Urinary bladder (tissue), 4 donors: ENCODE data around the gene VPS52. TPM values are rescaled to one million over a fixed set of nuclear protein-coding genes. Genes with fewer than 3 reads are reported as not detected.
A peak's percentile ranks its signal among the peaks of the same experiment; 100 is the strongest.

Source experiments
- DNase-seq: peaks from one replicate; pipeline ENCODE4 v3.0.0-alpha.2; 2015; ENCODE audit errors: extremely low spot score
- H3K27ac ChIP-seq: one replicate; pipeline ENCODE4 v1.5.1; 2013; ENCODE audit warnings: low read depth, mild to moderate bottlenecking, moderate library complexity
- H3K36me3 ChIP-seq: one replicate; pipeline ENCODE4 v1.6.1; 2013; ENCODE audit warnings: mild to moderate bottlenecking, moderate library complexity; ENCODE audit not compliant: insufficient read depth
- H3K4me1 ChIP-seq: one replicate; pipeline ENCODE4 v1.6.1; 2013; ENCODE audit warnings: mild to moderate bottlenecking, moderate library complexity; ENCODE audit not compliant: insufficient read depth
- H3K4me3 ChIP-seq: one replicate; pipeline ENCODE4 v1.5.1; 2013; ENCODE audit warnings: low read depth, low read length
- WGBS: extraction: QIAGEN DNeasy Blood & Tissue Kit; methylation state at CpG from one replicate; pipeline ENCODE4 v1.1.7; 2013; 5-methylcytosine and 5-hydroxymethylcytosine counted together
- polyA plus RNA-seq: library from polyadenylated mRNA; stranded (reverse); fragments of 200-250 nt; gene quantifications from one replicate; pipeline ENCODE4 v1.2.3, GENCODE V29; 2013
- total RNA-seq: library from RNA; depleted of rRNA; stranded (reverse); fragments of >200 nt; gene quantifications from one replicate; pipeline ENCODE4 v1.2.3, GENCODE V29; 2014
- donor health status: healthy with polysubstance abuse.
- donor health status: healthy.

The VPS52 gene
- total and polyA plus RNA-seq, 2 donors: 32.4 to 45.3 TPM

DNA sequence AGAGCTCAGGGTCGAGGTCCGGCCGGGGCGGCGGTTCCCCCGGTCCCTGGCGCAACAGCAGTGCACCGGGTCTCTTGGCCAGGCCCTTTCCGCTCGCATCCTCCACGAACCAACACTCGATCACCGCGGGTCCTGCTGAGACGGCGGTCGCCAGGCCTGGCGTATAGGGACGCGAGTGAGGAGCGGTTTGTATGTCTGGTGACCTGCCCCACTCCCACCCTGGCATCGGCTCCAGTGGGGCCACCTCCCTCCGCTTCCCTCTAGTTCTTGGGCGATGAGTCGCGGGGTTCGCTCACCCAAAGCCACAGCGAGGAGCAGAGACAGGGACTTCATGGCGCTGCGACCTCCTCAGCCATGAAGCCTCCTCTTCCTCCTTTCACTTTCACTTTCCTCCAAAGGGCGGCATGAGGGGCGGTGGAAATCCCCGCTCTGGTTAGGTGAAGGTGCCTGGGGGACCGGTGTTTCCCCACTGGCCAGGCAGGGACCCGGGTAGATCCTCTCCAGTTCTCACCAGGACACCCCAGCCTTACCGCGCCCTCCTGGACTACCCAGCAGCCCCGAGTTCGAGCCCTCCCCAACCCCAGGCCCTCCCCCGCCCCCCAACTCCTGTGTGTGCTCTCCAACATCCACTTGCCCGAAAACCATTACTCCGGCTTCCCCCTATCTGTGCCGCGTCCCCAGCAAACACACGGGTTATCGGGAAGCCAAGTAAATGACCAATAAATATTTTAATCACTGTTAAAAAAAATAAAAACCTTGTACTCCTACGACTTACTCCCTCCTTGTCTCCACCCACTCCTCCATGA lies 42.2 kb upstream of the VPS52 start, which contains the start of gene TAPBP:
TAPBP (minus strand) TSS at position 370 of the 806 bp plus-strand sequence; CDS start at position 333, 37 bp downstream.
- DNase-seq: no peak
- no peaks in the 10 kb centered on the region for H3K36me3 ChIP-seq
- H3K4me1 ChIP-seq: no peaks in the 10 kb centered on the region
- H3K4me3 ChIP-seq: peak within 1 kb of the TSS; percentile 56
- WGBS: under 1% methylated on average over 47 of the region's 47 CpGs
- H3K27ac ChIP-seq: peak within 1 kb of the TSS; percentile 98

GRCh38 chr6:33313105-33313708 lies 41.5 kb upstream of the VPS52 start:
- whole genome bisulfite sequencing: under 1% methylated on average over 33 of the region's 33 CpGs

GRCh38 chr6:33312361-33313104 lies 40.9 kb upstream of the VPS52 start:
- H3K4me3 ChIP-seq: peak overlapping the region; percentile 56
- DNase-seq: no peak
- peak overlapping the region; percentile 98 for H3K27ac ChIP-seq
- H3K36me3 ChIP-seq: no peaks in the 10 kb centered on the region
- H3K4me1 ChIP-seq: no peaks in the 10 kb centered on the region
- WGBS: 9% methylated on average over 29 of the region's 29 CpGs

More at GRCh38 chr6:33313105-33313708, 41.5 kb upstream of the VPS52 start:
- Histone ChIP-seq H3K27ac (peak overlapping the region; percentile 98), H3K36me3 (no peaks in the 10 kb centered on the region), H3K4me1 (no peaks in the 10 kb centered on the region), H3K4me3 (peak overlapping the region; percentile 56)
- DNase-seq: no peak

DNA sequence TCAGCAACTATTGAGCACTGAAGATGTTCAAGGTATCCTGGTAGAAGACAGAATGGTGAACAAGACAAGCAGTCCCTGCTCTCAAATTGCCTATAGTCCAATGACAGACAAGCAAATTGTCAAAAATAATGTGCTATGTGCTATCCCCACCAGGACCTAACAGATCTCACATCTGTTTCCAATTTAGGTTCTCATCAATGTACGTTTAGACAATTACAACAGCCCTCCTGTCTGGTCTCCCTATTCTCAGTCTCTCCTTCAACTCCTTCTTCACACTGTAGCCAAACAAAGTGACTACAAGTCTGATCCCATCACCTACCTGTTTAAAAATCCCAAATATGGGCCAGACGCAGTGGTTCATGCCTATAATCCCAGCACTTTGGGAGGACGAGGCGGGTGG lies 34.7 kb upstream of the VPS52 start:
- Histone ChIP-seq H3K4me3 (no peak overlapping the region), H3K27ac (no peak overlapping the region), H3K4me1 (no peaks in the 10 kb centered on the region), H3K36me3 (peaks cover 3% of the 10 kb centered on the region)
- 79% methylated on average over 4 of the region's 4 CpGs for WGBS
- DNase-seq: no peak

GRCh38 chr6:33305052-33305451 lies 33.4 kb upstream of the VPS52 start:
- WGBS: 82% methylated on average over 8 of the region's 8 CpGs
- Histone ChIP-seq H3K36me3 (peaks cover 3% of the 10 kb centered on the region), H3K27ac (no peak overlapping the region), H3K4me3 (no peak overlapping the region), H3K4me1 (no peaks in the 10 kb centered on the region)
- no peak for DNase-seq

DNA sequence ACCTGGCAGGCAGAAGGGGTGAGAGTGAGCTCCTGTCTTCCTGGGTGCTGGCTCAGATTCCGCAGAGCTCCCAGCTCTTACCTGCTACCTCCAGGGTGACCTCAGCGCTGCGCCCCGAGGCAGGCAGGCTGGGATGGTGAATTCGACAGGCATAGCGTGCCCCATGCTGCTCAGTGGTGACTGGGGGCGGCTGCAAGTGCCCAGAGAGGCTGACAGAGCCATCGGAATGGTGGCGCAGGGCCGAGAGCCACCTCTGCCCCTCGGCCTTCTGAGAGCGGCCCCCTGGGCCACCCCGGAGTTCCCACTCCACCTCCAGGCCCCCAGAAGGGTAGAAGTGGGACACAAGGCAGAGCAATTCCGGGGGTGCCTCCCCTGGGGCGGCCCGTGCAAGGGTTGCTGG lies 32.5 kb upstream of the VPS52 start:
- DNase-seq: no peak
- peaks cover 3% of the 10 kb centered on the region for H3K36me3 ChIP-seq
- H3K4me1 ChIP-seq: no peaks in the 10 kb centered on the region
- H3K4me3 ChIP-seq: no peak overlapping the region
- no peak overlapping the region for H3K27ac ChIP-seq
- WGBS: 86% methylated on average over 16 of the region's 16 CpGs

DNA sequence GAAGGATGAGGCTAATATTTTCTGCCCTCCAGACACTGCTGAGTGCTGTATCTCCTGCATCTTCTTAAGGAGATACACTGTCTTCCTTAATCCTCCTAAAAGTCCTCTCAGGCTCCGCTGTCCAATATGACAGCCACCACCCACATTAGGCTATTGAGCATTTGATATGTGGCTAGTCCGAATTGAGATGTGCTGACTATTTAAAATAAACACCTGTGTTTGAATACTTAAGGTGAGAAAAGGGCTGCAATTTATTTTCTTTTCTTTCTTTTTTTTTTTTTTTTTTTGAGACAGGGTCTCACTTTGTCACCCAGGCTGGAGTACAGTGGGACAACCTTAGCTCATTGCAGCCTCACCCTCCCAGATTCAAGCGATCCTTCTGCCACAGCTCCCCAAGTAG lies 30.2 kb upstream of the VPS52 start:
- H3K4me3 ChIP-seq: no peak overlapping the region
- WGBS: 91% methylated on average over 3 of the region's 3 CpGs
- H3K36me3 ChIP-seq: peaks cover 3% of the 10 kb centered on the region
- no peak overlapping the region for H3K27ac ChIP-seq
- DNase-seq: no peak
- H3K4me1 ChIP-seq: no peaks in the 10 kb centered on the region

DNA sequence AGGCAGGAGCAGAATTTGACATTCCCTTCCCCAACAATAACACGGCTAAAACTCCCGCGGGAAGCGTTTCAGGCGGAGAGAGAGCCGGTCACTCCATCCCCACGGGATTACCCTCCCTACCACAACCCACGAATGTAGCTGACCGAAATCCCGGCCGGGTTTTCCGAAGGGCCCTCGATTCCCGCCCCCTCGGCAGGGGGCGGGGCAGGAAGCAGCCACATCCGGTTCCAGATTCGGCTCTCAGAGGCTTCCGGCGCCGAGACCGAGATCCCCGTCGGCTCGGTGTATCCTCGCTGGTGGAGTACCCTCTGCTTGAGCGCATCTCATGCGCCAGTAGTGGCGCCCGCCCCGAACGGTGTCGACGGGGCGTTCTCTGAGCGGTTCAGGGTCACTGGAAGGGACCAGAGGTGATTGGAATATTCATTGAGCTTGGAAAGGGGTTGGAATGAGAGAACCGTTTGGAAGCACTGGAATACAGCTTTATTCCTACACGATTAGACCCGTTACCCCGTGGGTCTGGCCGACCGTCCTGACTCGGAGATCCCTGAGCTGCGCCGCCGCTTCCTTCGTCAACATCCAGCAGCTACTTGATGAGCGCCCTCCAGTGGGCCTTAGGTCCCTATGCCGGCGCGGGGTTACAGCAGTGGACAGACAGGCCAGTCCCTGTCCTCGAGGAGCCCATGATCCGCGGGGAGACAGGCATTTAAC lies 27.7 kb upstream of the VPS52 start:
- DNase-seq: peak; percentile 86
- peaks cover 3% of the 10 kb centered on the region for H3K36me3 ChIP-seq
- WGBS: under 1% methylated on average over 54 of the region's 54 CpGs
- peak overlapping the region; percentile 92 for H3K27ac ChIP-seq
- H3K4me3 ChIP-seq: peak overlapping the region; percentile 83
- no peaks in the 10 kb centered on the region for H3K4me1 ChIP-seq

GRCh38 chr6:33298773-33299236 lies 27.1 kb upstream of the VPS52 start, which contains the start of gene RGL2:
TSS of gene RGL2 (minus strand) at chr6:33298942. CDS start at chr6:33298610, 332 bp downstream.
- peak within 1 kb of the TSS; percentile 92 for H3K27ac ChIP-seq
- H3K4me3 ChIP-seq: peak within 1 kb of the TSS; percentile 83
- WGBS: 1% methylated on average over 34 of the region's 34 CpGs
- no peaks in the 10 kb centered on the region for H3K36me3 ChIP-seq
- no peaks in the 10 kb centered on the region for H3K4me1 ChIP-seq
- no peak for DNase-seq

- peak overlapping the region; percentile 83 for H3K4me3 ChIP-seq
- peak; percentile 67 for DNase-seq
- WGBS: 2% methylated on average over 42 of the region's 42 CpGs
- H3K36me3 ChIP-seq: no peaks in the 10 kb centered on the region
- H3K4me1 ChIP-seq: no peaks in the 10 kb centered on the region
- H3K27ac ChIP-seq: peak overlapping the region; percentile 92
Observed at GRCh38 chr6:33297956-33298772, 26.5 kb upstream of the VPS52 start.

DNA sequence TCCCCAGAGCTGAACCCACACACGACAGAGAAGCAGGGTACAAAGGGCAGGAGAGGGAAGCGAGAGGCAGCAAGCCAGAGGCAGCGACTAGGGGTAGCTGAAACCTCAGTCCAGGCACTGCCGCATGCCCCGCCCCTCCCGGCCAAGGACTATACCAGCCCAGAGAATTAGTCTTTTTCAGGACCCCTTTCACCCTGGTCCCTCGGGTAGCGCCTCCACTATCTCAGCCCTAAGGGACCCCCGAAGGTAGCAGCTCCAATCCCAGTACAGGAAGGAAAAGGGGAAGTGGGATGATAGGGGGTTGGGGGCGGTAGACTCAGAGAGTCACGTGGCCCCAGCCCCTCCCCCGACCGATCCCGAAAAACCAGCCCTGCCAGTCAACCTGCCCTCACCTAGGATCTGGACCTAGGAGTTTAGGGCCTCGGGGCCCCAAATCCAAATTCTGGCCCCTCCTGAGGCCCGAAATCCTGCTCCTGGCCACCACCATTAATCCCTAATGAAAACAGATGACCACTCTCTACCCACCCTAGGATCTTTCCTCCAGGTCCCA lies 25.8 kb upstream of the VPS52 start:
- Histone ChIP-seq H3K27ac (peak overlapping the region; percentile 88), H3K4me3 (peak overlapping the region; percentile 83), H3K36me3 (no peaks in the 10 kb centered on the region), H3K4me1 (no peaks in the 10 kb centered on the region)
- 13% methylated on average over 16 of the region's 16 CpGs for WGBS
- DNase-seq: no peak

DNA sequence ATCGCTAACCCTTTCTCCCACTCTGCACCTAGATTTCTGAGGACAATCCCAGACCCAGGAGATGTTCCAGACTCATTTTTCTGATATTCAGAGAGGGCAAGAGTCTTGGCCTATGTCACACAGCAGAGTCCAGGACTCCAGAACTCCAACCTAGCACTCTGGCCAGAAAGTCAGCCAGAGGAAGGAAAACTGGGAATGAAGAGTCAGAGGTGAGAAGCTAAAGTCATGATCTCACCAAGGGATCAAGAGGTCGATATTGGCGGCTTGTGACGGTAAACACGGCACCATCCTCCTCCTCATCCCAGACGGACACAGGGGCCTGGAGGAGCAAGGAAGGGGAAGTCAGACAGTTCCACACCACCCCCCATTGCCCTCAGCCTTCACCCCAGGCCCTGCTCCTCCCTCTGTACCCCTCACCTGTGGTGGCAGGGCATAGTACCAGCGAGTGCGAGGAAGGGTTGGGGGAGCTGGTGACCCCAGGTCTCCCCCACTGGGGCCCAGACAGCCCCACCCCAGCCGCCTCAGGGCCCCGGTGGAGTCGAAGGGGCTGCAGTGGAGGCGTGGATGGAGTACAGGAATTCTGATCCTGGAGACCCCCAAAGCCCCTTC lies 25.2 kb upstream of the VPS52 start:
- Histone ChIP-seq H3K4me3 (peak overlapping the region; percentile 83), H3K36me3 (no peaks in the 10 kb centered on the region), H3K4me1 (no peaks in the 10 kb centered on the region), H3K27ac (peak overlapping the region; percentile 88)
- DNase-seq: no peak
- WGBS: 67% methylated on average over 12 of the region's 12 CpGs
